ENCODE results near the gene NUFIP2.

DNA sequence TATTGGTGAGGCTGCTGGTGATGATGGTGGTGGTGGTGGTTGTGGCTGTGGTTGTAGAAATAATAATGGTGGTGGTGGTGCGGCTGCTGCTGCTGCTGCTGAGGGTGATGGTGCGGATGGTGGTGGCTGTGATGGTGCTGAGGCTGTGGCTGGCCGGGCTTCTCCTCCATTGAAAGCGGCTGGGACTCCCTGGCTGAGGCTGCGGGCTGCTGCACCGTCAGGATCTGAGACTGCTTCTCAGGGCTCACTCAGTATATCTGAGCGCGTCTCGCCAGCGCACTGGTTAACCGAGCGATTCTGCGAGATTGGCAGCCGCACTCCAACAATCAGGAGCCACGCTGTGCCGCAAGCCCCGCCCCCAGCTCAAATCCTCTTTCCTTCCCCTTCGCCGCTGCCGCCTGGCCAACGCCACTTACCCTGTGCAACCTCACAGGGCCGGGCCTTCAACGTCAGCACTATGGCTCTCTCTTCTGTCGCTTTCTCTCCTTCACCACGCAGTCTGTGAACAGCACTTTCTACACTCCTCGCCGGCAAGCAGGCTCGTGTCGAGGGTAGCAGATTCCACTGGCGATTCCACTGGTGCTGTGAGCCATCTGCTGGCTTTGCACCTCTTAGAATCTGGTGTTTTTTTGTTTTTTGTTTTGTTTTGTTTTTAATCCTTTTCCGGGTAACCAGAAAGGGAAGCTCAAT, at the start of gene NUFIP2:
- TF ChIP-seq, protein P1, sequence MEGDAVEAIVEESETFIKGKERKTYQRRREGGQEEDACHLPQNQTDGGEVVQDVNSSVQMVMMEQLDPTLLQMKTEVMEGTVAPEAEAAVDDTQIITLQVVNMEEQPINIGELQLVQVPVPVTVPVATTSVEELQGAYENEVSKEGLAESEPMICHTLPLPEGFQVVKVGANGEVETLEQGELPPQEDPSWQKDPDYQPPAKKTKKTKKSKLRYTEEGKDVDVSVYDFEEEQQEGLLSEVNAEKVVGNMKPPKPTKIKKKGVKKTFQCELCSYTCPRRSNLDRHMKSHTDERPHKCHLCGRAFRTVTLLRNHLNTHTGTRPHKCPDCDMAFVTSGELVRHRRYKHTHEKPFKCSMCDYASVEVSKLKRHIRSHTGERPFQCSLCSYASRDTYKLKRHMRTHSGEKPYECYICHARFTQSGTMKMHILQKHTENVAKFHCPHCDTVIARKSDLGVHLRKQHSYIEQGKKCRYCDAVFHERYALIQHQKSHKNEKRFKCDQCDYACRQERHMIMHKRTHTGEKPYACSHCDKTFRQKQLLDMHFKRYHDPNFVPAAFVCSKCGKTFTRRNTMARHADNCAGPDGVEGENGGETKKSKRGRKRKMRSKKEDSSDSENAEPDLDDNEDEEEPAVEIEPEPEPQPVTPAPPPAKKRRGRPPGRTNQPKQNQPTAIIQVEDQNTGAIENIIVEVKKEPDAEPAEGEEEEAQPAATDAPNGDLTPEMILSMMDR (IDR thresholded peaks at IDR 0.05): peak in 1 of 3 experiments; percentile 35
- TF ChIP-seq POLR2A (IDR thresholded peaks at IDR 0.05): peak; percentile 98

Data from testis (tissue), 2 donors.